Heart left ventricle (tissue), 13 donors: ENCODE results near the gene PYGO2.

ENCODE experiments used
- POLR2A ChIP-seq, 2 donors: fragments of 450-650 bp; IDR thresholded peaks; one replicate each; pipeline ENCODE4 v1.6.1; 2017; ENCODE audit warnings: antibody characterized with exemption in 2 of 2, mild to moderate bottlenecking in 2 of 2, moderate library complexity in 2 of 2
- TF ChIP-seq, protein P1 (sequence below), 12 donors: fragments of 200-600 bp; sonication (generic) in 4 of 12; IDR thresholded peaks; one replicate each; pipeline versions ENCODE4 v1.5.0 to v1.8.0; 2018 to 2022; ENCODE audit warnings: antibody characterized with exemption in 12 of 12, mild to moderate bottlenecking in 5 of 12
- donor health status: ischemic (EF 13 %, LVEDD 7.1; RV severe dilation, severe dysfunction).
- donor health status: DM: no; HTN: yes; CAD: no.
- donor health status: DM: no; HTN: no; CAD: no.
- donor health status: ischemic (EF 25% LVEDD 6.9; RV normal size, moderate dysfunction).
- donor health status: ischemic (EF 25% LVEDD 5.7; RV mildly dilated, moderate dysfunction).
- donor health status: ischemic (EF 35%, LVEDD 5.7; RV mildly dilated, moderate dysfunction).
- donor health status: nonischemic (EF 11% LVEDD 7.7; RV severe dilation, severe dysfunction).
- donor health status: DM: yes; HTN: yes; CAD: no.
- donor health status: PGD.
- donor health status: ischemic (EF 29% LVEDD 5.4; RV normal size, mild dysfunction).
- donor health status: nonischemic (EF 23%, LVEDD 6.1; RV moderate dilation, normal function).

DNA sequence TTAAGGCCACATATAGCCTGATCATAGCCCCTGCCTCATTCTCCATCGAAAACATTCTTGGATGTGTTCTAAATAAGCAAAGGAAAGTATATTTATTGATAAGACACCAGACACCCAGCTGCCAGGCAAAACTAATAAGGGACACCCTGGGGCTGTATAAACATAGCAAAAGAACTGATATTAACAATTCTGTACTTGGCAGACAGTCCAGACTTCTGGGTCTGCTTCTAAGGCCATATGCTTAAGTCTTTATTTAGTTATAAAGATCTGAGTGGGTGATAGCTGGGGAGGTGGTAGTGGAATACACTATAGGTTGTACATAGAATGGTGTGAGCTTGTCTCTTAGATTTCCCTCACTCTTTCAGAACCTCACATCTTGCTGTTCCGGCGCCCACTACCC, 16.8 kb upstream of the PYGO2 start:
- TF ChIP-seq, protein P1, sequence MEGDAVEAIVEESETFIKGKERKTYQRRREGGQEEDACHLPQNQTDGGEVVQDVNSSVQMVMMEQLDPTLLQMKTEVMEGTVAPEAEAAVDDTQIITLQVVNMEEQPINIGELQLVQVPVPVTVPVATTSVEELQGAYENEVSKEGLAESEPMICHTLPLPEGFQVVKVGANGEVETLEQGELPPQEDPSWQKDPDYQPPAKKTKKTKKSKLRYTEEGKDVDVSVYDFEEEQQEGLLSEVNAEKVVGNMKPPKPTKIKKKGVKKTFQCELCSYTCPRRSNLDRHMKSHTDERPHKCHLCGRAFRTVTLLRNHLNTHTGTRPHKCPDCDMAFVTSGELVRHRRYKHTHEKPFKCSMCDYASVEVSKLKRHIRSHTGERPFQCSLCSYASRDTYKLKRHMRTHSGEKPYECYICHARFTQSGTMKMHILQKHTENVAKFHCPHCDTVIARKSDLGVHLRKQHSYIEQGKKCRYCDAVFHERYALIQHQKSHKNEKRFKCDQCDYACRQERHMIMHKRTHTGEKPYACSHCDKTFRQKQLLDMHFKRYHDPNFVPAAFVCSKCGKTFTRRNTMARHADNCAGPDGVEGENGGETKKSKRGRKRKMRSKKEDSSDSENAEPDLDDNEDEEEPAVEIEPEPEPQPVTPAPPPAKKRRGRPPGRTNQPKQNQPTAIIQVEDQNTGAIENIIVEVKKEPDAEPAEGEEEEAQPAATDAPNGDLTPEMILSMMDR (IDR thresholded peaks at IDR 0.05) = no peak
- no peak for TF ChIP-seq POLR2A (IDR thresholded peaks at IDR 0.05)
